Epithelial cell of esophagus (primary cell): Measurements from ENCODE around the gene HSPB1.
A peak's percentile ranks its signal among the peaks of the same experiment; 100 is the strongest.
"Not testable (repeated sequence)": the region's sequence is repeated elsewhere in the genome, so short reads cannot be mapped to it uniquely, and the experiment has no call there.

Source experiments
- DNase-seq: peaks from one replicate; pipeline ENCODE4 v3.0.0; 2010; ENCODE audit warnings: low read depth
- H3K4me3 ChIP-seq: 2 replicates; pipeline ENCODE4 v1.5.1; 2011; ENCODE audit warnings: mild to moderate bottlenecking, low read length, control low read depth
- TF ChIP-seq, protein P1 (sequence below): IDR thresholded peaks from 2 replicates; pipeline ENCODE4 v1.5.1; 2011; ENCODE audit warnings: low read depth, mild to moderate bottlenecking, low read length, control low read depth, inconsistent platforms; ENCODE audit not compliant: insufficient read depth; ENCODE audit errors: missing control alignments

Gene HSPB1

GRCh38 chr7:76291351-76292212 lies 10.9 kb upstream of the HSPB1 start:
- TF ChIP-seq, protein P1, sequence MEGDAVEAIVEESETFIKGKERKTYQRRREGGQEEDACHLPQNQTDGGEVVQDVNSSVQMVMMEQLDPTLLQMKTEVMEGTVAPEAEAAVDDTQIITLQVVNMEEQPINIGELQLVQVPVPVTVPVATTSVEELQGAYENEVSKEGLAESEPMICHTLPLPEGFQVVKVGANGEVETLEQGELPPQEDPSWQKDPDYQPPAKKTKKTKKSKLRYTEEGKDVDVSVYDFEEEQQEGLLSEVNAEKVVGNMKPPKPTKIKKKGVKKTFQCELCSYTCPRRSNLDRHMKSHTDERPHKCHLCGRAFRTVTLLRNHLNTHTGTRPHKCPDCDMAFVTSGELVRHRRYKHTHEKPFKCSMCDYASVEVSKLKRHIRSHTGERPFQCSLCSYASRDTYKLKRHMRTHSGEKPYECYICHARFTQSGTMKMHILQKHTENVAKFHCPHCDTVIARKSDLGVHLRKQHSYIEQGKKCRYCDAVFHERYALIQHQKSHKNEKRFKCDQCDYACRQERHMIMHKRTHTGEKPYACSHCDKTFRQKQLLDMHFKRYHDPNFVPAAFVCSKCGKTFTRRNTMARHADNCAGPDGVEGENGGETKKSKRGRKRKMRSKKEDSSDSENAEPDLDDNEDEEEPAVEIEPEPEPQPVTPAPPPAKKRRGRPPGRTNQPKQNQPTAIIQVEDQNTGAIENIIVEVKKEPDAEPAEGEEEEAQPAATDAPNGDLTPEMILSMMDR = peak; percentile 97
- H3K4me3 ChIP-seq = peak overlapping the region; percentile 37
- DNase-seq = peak; percentile 97

GRCh38 chr7:76292213-76292573 lies 10.3 kb upstream of the HSPB1 start:
- H3K4me3 ChIP-seq = peak overlapping the region; percentile 37
- peak; percentile 46 for DNase-seq
- TF ChIP-seq, protein P1 = no peak

DNA sequence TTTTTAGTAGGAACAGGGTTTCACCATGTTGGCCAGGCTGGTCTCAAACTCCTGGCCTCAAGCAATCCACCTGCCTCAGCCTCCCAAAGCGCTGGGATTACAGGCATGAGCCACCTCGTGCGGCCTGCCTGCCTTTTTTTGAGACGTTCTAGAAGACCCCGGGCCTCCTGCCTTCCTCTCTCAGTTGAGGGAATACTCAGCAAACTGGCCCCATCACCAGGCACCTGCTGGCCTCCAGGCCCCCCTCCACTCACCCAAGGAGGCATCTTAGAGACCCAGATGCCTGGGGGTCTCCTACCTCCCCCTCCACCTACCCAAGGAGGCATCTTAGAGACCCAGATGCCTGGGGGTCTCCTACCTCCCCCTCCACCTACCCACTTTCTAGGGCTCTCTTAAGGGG lies 9.6 kb upstream of the HSPB1 start:
- not testable (repeated sequence) for DNase-seq, H3K4me3 ChIP-seq

DNA sequence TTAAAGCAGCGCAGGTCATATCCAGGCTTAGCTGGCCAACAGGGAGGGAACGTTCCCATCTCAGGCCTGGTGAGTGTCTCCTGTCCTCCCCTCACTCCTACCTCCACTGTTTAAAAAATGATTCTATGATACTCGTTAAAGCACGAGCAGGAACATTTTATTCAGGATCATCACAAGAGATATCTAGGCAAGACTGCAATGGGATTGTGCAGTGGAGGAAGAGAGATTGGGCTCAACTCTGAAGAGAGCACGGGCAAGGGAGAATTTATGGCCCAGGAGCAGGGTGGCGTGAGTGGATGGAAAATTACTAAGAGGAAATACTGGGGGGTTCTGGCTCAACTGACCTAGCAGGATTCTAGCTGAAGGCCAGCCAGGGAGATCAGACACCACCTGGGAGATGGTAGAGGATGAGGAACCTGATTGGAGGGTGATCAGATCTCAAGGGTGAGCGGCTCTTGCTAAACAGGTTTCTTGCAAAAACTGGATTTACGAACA lies 9.0 kb upstream of the HSPB1 start:
- peak; percentile 60 for DNase-seq

GRCh38 chr7:76294344-76295024 lies 8.0 kb upstream of the HSPB1 start:
- peak; percentile 98 for DNase-seq
- TF ChIP-seq, protein P1 = no peak

More for the DNA sequence above, 9.0 kb upstream of the HSPB1 start:
- TF ChIP-seq, protein P1 = no peak
- H3K4me3 ChIP-seq = no peak overlapping the region

GRCh38 chr7:76296743-76297740 lies 5.4 kb upstream of the HSPB1 start:
- DNase-seq = peak; percentile 100
- H3K4me3 ChIP-seq = peak overlapping the region; percentile 31
- TF ChIP-seq, protein P1 = peak; percentile 12

More at GRCh38 chr7:76294344-76295024, 8.0 kb upstream of the HSPB1 start:
- H3K4me3 ChIP-seq = peak overlapping the region; percentile 41

DNA sequence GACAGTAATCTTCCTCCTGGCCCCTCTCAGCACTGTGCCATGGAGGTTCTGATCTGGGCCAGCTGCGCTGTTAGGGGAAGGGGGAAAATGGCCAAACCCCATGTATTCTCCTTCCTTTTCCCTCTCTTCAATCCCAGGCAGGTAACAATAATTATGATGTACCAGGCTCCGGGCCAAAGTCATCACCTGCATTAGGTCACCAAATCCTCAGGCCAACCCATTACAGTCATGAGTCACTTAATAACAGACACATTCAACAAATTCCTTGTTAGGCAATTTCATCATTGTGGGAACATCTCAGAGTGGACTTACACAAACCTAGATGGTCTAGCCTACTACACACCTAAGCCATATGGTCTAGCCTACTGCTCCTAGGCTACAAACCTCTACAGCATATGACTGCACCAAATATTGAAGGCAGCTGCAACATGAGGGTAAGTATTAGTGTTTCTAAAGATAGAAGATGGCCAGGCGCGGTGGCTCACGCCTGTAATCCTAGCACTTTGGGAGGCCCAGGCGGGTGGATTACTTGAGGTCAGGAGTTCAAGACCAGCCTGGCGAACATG lies 2.2 kb upstream of the HSPB1 start:
- no peak overlapping the region for H3K4me3 ChIP-seq
- TF ChIP-seq, protein P1 = no peak
- peak; percentile 98 for DNase-seq
